HepG2 (cell line): ENCODE results near the gene LRRC45. TPM values are rescaled to one million over a fixed set of nuclear protein-coding genes. Genes with fewer than 3 reads are reported as not detected.
A peak's percentile ranks its signal among the peaks of the same experiment; 100 is the strongest.

Experiments
- ARNT2 ChIP-seq: sonication (generic); formaldehyde crosslinking; IDR thresholded peaks from 2 replicates; pipeline ENCODE4 v1.8.0; 2022; ENCODE audit warnings: mild to moderate bottlenecking, low read depth, missing genetic modification reagents, moderate library complexity
- BRCA1 ChIP-seq: sonication (generic); formaldehyde crosslinking; IDR thresholded peaks from 2 replicates; pipeline ENCODE4 v1.4.0; 2020; ENCODE audit warnings: missing genetic modification reagents
- GABPA ChIP-seq, 2 experiments: IDR thresholded peaks; 2 replicates each; pipeline ENCODE4 v1.6.1; 2011 to 2016; ENCODE audit warnings: low read depth in 2 of 2, low read length in 1 of 2, missing biosample characterization in 1 of 2, missing genetic modification characterization in 1 of 2
- GTF2F1 ChIP-seq: fragments of 150-350 bp; IDR thresholded peaks from 2 replicates; pipeline ENCODE4 v1.6.1; 2014; ENCODE audit warnings: low read length
- MXD4 ChIP-seq: IDR thresholded peaks from 2 replicates; pipeline ENCODE4 v1.6.1; 2016; ENCODE audit warnings: mild to moderate bottlenecking, missing biosample characterization, missing genetic modification reagents
- polyA plus RNA-seq, 8 experiments: library from polyadenylated mRNA; depleted of rRNA in 3 of 8; stranded (reverse) in 7 of 8; unstranded in 1 of 8; fragments of >200 nt; fragmentation: Illumina TruSeq in 4 of 8; extraction: Trizol in 4 of 8; gene quantifications; 2 replicates each; pipeline versions ENCODE4 v1.2.1 to v1.2.3, GENCODE V29; 2011 to 2016; ENCODE audit warnings: low read depth in 4 of 8, missing spikeins in 1 of 8, mixed read lengths in 1 of 8; ENCODE audit not compliant: insufficient read depth in 1 of 8
- total RNA-seq, 5 experiments: library from RNA; depleted of rRNA; stranded (reverse); fragments of >200 nt; fragmentation: Illumina TruSeq; extraction: Trizol; gene quantifications; 2 replicates each; pipeline ENCODE4 v1.2.3, GENCODE V29; 2016; ENCODE audit warnings: low read depth in 1 of 5
- TF ChIP-seq, protein P1 (sequence below): sonication (generic); formaldehyde crosslinking; IDR thresholded peaks from 2 replicates; pipeline ENCODE4 v1.5.1; 2020; ENCODE audit warnings: missing genetic modification reagents, mild to moderate bottlenecking, borderline replicate concordance
- TF ChIP-seq, protein P2 (sequence below): sonication (generic); formaldehyde crosslinking; IDR thresholded peaks from 2 replicates; pipeline ENCODE4 v1.5.0; 2020; ENCODE audit warnings: missing genetic modification reagents
- TF ChIP-seq, protein P3 (sequence below): sonication (generic); formaldehyde crosslinking; IDR thresholded peaks from 2 replicates; pipeline ENCODE4 v1.5.0; 2020; ENCODE audit warnings: mild to moderate bottlenecking, missing genetic modification reagents
- TF ChIP-seq, protein P4 (sequence below): sonication (generic); formaldehyde crosslinking; IDR thresholded peaks from 2 replicates; pipeline ENCODE4 v1.5.0; 2020; ENCODE audit warnings: missing genetic modification reagents
- TF ChIP-seq, protein P5 (sequence below): sonication (generic); formaldehyde crosslinking; IDR thresholded peaks from 2 replicates; pipeline ENCODE4 v1.8.0; 2022; ENCODE audit warnings: mild to moderate bottlenecking, missing genetic modification reagents; ENCODE audit not compliant: insufficient replicate concordance
- TF ChIP-seq, protein P6 (sequence below): sonication (generic); formaldehyde crosslinking; IDR thresholded peaks from 2 replicates; pipeline ENCODE4 v1.4.0; 2020; ENCODE audit warnings: missing genetic modification reagents, borderline replicate concordance
- TF ChIP-seq, protein P7 (sequence below): sonication (generic); formaldehyde crosslinking; IDR thresholded peaks from 2 replicates; pipeline ENCODE4 v1.4.0; 2020; ENCODE audit warnings: mild to moderate bottlenecking, missing genetic modification reagents

The LRRC45 gene
- total and polyA plus RNA-seq, 2 of the 13 experiments (the other 11 are each of a cell fraction or from before 2014, with no cell fraction given), result 11.6 to 48.1 TPM

DNA sequence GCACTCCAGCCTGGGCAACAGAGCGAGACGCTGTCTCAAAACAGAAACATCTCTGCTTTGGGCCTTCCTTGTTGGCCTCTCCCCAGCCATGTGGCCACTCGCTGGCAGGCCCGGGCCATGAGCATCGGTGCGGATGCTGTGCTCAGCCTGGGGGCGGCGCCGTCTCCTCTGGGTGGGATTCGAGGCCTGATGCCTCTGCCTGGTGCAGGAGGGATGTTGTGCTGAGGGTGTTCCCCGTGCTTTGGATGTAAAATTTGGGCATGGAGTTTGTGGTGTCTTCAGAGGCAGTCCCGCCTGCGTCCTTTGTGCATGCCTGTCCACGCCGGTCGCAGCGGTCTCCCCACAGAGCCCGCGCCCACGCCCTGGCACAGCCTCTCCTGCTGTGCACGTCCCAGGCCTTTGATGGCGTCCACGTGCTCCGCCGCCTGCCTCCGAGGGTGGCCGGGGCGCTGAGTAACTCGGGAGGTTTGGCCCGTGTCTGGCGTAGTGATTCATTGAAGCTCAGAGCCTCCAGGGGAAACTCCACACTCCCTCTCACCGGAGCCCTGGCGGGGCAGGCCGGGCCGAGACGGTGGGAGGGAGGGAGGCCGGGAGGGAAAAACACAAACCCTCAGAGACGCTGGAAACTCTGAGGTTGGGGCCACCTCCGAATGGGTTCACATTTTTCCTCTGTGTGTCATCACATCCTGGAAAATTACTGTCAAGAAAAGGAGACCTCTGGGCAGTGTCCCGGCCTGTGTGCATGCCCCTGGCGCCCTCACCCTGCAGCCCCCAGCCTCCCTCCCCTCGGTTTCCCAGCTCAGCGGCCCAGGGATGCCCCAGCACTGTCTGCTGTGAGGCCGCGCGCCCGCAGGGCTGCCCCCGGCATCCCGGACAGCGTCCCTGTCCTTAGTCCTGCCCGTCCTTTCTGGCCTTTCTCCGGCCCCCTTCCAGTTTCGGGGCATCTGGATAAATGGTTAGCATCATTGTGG, 19.4 kb upstream of the LRRC45 start (continued):
- TF ChIP-seq, protein P1, sequence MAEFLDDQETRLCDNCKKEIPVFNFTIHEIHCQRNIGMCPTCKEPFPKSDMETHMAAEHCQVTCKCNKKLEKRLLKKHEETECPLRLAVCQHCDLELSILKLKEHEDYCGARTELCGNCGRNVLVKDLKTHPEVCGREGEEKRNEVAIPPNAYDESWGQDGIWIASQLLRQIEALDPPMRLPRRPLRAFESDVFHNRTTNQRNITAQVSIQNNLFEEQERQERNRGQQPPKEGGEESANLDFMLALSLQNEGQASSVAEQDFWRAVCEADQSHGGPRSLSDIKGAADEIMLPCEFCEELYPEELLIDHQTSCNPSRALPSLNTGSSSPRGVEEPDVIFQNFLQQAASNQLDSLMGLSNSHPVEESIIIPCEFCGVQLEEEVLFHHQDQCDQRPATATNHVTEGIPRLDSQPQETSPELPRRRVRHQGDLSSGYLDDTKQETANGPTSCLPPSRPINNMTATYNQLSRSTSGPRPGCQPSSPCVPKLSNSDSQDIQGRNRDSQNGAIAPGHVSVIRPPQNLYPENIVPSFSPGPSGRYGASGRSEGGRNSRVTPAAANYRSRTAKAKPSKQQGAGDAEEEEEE (CRISPR knock-in tag), result no peak
- TF ChIP-seq GTF2F1, result no peak
- peak; percentile 78 for TF ChIP-seq MXD4 (CRISPR knock-in tag)
- TF ChIP-seq, protein P2, sequence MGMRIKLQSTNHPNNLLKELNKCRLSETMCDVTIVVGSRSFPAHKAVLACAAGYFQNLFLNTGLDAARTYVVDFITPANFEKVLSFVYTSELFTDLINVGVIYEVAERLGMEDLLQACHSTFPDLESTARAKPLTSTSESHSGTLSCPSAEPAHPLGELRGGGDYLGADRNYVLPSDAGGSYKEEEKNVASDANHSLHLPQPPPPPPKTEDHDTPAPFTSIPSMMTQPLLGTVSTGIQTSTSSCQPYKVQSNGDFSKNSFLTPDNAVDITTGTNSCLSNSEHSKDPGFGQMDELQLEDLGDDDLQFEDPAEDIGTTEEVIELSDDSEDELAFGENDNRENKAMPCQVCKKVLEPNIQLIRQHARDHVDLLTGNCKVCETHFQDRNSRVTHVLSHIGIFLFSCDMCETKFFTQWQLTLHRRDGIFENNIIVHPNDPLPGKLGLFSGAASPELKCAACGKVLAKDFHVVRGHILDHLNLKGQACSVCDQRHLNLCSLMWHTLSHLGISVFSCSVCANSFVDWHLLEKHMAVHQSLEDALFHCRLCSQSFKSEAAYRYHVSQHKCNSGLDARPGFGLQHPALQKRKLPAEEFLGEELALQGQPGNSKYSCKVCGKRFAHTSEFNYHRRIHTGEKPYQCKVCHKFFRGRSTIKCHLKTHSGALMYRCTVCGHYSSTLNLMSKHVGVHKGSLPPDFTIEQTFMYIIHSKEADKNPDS (CRISPR knock-in tag), result no peak
- TF ChIP-seq BRCA1 (CRISPR knock-in tag), result 0 out of 2 replicates have a peak, but pooled peaks have one; percentile 20
- TF ChIP-seq, protein P3, sequence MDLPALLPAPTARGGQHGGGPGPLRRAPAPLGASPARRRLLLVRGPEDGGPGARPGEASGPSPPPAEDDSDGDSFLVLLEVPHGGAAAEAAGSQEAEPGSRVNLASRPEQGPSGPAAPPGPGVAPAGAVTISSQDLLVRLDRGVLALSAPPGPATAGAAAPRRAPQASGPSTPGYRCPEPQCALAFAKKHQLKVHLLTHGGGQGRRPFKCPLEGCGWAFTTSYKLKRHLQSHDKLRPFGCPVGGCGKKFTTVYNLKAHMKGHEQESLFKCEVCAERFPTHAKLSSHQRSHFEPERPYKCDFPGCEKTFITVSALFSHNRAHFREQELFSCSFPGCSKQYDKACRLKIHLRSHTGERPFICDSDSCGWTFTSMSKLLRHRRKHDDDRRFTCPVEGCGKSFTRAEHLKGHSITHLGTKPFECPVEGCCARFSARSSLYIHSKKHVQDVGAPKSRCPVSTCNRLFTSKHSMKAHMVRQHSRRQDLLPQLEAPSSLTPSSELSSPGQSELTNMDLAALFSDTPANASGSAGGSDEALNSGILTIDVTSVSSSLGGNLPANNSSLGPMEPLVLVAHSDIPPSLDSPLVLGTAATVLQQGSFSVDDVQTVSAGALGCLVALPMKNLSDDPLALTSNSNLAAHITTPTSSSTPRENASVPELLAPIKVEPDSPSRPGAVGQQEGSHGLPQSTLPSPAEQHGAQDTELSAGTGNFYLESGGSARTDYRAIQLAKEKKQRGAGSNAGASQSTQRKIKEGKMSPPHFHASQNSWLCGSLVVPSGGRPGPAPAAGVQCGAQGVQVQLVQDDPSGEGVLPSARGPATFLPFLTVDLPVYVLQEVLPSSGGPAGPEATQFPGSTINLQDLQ (CRISPR knock-in tag), result 0 out of 2 replicates have a peak, but pooled peaks have one; percentile 28
- TF ChIP-seq, protein P4, sequence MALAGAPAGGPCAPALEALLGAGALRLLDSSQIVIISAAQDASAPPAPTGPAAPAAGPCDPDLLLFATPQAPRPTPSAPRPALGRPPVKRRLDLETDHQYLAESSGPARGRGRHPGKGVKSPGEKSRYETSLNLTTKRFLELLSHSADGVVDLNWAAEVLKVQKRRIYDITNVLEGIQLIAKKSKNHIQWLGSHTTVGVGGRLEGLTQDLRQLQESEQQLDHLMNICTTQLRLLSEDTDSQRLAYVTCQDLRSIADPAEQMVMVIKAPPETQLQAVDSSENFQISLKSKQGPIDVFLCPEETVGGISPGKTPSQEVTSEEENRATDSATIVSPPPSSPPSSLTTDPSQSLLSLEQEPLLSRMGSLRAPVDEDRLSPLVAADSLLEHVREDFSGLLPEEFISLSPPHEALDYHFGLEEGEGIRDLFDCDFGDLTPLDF (CRISPR knock-in tag), result no peak
- no peak for TF ChIP-seq GABPA (IDR thresholded peaks at IDR 0.05; ENCODE audit: low read depth, low read length)
- peak; percentile 37 for TF ChIP-seq GABPA (CRISPR knock-in tag; IDR thresholded peaks at IDR 0.05; ENCODE audit: low read depth)
- TF ChIP-seq, protein P5, sequence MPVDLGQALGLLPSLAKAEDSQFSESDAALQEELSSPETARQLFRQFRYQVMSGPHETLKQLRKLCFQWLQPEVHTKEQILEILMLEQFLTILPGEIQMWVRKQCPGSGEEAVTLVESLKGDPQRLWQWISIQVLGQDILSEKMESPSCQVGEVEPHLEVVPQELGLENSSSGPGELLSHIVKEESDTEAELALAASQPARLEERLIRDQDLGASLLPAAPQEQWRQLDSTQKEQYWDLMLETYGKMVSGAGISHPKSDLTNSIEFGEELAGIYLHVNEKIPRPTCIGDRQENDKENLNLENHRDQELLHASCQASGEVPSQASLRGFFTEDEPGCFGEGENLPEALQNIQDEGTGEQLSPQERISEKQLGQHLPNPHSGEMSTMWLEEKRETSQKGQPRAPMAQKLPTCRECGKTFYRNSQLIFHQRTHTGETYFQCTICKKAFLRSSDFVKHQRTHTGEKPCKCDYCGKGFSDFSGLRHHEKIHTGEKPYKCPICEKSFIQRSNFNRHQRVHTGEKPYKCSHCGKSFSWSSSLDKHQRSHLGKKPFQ (CRISPR knock-in tag), result peak; percentile 94
- TF ChIP-seq, protein P6, sequence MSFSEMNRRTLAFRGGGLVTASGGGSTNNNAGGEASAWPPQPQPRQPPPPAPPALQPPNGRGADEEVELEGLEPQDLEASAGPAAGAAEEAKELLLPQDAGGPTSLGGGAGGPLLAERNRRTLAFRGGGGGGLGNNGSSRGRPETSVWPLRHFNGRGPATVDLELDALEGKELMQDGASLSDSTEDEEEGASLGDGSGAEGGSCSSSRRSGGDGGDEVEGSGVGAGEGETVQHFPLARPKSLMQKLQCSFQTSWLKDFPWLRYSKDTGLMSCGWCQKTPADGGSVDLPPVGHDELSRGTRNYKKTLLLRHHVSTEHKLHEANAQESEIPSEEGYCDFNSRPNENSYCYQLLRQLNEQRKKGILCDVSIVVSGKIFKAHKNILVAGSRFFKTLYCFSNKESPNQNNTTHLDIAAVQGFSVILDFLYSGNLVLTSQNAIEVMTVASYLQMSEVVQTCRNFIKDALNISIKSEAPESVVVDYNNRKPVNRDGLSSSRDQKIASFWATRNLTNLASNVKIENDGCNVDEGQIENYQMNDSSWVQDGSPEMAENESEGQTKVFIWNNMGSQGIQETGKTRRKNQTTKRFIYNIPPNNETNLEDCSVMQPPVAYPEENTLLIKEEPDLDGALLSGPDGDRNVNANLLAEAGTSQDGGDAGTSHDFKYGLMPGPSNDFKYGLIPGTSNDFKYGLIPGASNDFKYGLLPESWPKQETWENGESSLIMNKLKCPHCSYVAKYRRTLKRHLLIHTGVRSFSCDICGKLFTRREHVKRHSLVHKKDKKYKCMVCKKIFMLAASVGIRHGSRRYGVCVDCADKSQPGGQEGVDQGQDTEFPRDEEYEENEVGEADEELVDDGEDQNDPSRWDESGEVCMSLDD (CRISPR knock-in tag), result 0 out of 2 replicates have a peak, but pooled peaks have one; percentile 32
- TF ChIP-seq, protein P7, sequence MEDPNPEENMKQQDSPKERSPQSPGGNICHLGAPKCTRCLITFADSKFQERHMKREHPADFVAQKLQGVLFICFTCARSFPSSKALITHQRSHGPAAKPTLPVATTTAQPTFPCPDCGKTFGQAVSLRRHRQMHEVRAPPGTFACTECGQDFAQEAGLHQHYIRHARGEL (CRISPR knock-in tag), result peak; percentile 62; the same call in 1 of the 2 replicates
- peak; percentile 92 for TF ChIP-seq ARNT2 (CRISPR knock-in tag)
